Thoracic aorta (tissue), 2 donors: ENCODE data around the gene CYTH1. TPM values are rescaled to one million over a fixed set of nuclear protein-coding genes. Genes with fewer than 3 reads are reported as not detected.

Experiments used
- ATAC-seq: fragments of 150-250 bp; one replicate; pipeline ENCODE4 v1.8.0; 2017; ENCODE audit warnings: low read depth; ENCODE audit not compliant: insufficient number of reproducible peaks, low FRiP score
- DNase-seq: peaks from one replicate; pipeline ENCODE4 v3.0.0-alpha.2; 2020; ENCODE audit warnings: low spot score
- H3K27ac ChIP-seq, 2 donors: fragments of 200-600 bp; sonication (generic); 1 replicate in 1 of 2; 2 replicates in 1 of 2; pipeline ENCODE4 v1.5.1; 2016; ENCODE audit warnings: mild to moderate bottlenecking in 2 of 2, moderate library complexity in 2 of 2
- H3K27me3 ChIP-seq: fragments of 200-600 bp; sonication (generic); replicated peaks from 2 replicates; pipeline ENCODE4 v1.6.0; 2016; ENCODE audit warnings: mild to moderate bottlenecking; ENCODE audit not compliant: insufficient read depth
- H3K36me3 ChIP-seq: fragments of 200-600 bp; sonication (generic); one replicate; pipeline ENCODE4 v1.5.1; 2016
- H3K4me1 ChIP-seq, 2 donors: fragments of 200-600 bp; sonication (generic); 1 replicate in 1 of 2; 2 replicates in 1 of 2; pipeline versions ENCODE4 v1.5.1 to v1.6.0; 2016; ENCODE audit warnings: low read depth in 2 of 2, mild to moderate bottlenecking in 1 of 2; ENCODE audit not compliant: control insufficient read depth in 1 of 2
- H3K4me3 ChIP-seq: fragments of 200-600 bp; sonication (generic); 2 replicates; pipeline ENCODE4 v1.5.1; 2016; ENCODE audit warnings: mild to moderate bottlenecking
- H3K9me3 ChIP-seq: fragments of 200-600 bp; sonication (generic); 2 replicates; pipeline ENCODE4 v1.5.1; 2016
- total RNA-seq, 2 donors: library from RNA; depleted of rRNA; stranded (reverse); fragments of >200 nt; gene quantifications; one replicate each; pipeline versions ENCODE4 v1.1.0 to v1.2.3, GENCODE V29; 2016
- TF ChIP-seq, protein P1 (sequence below): fragments of 200-600 bp; sonication (generic); IDR thresholded peaks from one replicate; pipeline ENCODE4 v1.5.1; 2019; ENCODE audit warnings: antibody characterized with exemption

CYTH1 gene
- total RNA-seq, 2 donors from 2014 or later = 79.2 to 79.4 TPM

DNA sequence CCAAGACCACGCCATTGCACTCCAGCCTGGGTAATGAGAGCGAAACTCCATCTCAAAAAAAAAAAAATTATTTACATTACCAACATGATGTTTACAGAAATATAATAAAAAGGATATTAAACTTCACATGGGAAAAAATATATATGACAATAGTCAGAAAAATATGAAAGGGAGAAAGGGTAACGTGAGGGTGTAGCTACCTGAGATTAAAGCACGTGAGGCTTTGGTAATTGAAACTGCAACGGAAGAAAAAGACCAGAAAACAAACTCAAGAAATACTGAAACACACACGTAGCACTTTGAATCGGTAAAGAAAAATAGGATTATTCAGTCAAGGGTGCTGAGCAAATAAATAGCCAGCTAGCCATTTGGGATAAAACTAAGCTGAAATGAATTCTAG, 53.6 kb downstream of the CYTH1 start:
- ATAC-seq (no peak), DNase-seq (no peak)
- TF ChIP-seq, protein P1, sequence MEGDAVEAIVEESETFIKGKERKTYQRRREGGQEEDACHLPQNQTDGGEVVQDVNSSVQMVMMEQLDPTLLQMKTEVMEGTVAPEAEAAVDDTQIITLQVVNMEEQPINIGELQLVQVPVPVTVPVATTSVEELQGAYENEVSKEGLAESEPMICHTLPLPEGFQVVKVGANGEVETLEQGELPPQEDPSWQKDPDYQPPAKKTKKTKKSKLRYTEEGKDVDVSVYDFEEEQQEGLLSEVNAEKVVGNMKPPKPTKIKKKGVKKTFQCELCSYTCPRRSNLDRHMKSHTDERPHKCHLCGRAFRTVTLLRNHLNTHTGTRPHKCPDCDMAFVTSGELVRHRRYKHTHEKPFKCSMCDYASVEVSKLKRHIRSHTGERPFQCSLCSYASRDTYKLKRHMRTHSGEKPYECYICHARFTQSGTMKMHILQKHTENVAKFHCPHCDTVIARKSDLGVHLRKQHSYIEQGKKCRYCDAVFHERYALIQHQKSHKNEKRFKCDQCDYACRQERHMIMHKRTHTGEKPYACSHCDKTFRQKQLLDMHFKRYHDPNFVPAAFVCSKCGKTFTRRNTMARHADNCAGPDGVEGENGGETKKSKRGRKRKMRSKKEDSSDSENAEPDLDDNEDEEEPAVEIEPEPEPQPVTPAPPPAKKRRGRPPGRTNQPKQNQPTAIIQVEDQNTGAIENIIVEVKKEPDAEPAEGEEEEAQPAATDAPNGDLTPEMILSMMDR = no peak
- H3K4me1 ChIP-seq = peaks cover 11 to 24% of the 10 kb centered on the region in 2 donors
- no peaks in the 10 kb centered on the region for H3K27me3 ChIP-seq
- H3K4me3 ChIP-seq = no peak overlapping the region
- H3K36me3 ChIP-seq = no peaks in the 10 kb centered on the region
- no peak overlapping the region for H3K27ac ChIP-seq
- H3K9me3 ChIP-seq = no peaks in the 10 kb centered on the region

- no peak overlapping the region for H3K27ac ChIP-seq
- ATAC-seq (no peak), DNase-seq (no peak)
- H3K36me3 ChIP-seq = no peaks in the 10 kb centered on the region
- H3K4me3 ChIP-seq = no peak overlapping the region
- TF ChIP-seq, protein P1 = no peak
- no peaks in the 10 kb centered on the region for H3K27me3 ChIP-seq
- no peaks in the 10 kb centered on the region for H3K9me3 ChIP-seq
- H3K4me1 ChIP-seq = peaks cover 14 to 24% of the 10 kb centered on the region in 2 donors
Observed at GRCh38 chr17:78727476-78728229, 54.4 kb downstream of the CYTH1 start.

DNA sequence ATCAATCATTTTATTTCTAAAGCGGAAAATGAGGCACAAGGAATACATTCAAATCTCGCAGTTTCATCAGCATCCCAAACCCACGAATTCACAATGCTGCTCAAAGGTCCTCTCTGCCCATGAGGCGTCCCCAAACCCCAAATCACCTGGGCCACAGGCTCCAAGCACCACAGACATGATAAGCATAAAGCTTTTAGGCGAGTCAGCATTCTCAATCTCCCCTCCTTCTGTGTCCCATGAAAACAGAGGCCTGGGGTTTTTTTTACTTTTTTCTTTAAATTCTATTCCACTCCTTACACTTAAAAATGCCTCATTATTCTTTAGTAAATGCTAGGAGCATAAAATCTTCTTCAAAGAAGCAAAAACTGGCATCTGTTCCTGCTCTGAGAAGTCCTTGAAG, 55.0 kb downstream of the CYTH1 start:
- ATAC-seq (no peak), DNase-seq (no peak)
- no peaks in the 10 kb centered on the region for H3K9me3 ChIP-seq

DNA sequence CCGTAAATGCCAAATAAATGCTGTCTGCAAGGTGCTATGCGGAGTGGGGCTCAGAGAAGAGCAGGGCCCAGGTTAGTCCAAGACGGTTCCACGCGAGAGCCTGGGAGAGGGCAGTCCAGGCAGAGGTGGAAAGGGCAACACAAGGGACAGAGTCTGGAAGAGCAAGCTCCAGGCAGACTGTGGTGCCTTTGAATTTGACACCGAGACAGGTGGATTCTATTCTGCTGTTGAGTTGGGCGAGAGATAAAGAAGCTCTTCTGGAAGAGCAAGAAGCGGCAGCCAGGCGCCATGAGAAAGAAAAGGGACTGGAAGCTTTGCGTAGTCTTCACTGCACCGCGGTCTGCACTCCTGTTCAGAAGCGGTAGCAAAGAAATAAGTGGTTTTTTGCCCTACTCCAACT, 55.6 kb downstream of the CYTH1 start:
- Histone ChIP-seq H3K27me3 (no peaks in the 10 kb centered on the region), H3K4me1 (peaks cover 15 to 33% of the 10 kb centered on the region in 2 donors), H3K36me3 (no peaks in the 10 kb centered on the region), H3K9me3 (no peaks in the 10 kb centered on the region), H3K27ac (no peak overlapping the region), H3K4me3 (no peak overlapping the region)
- TF ChIP-seq, protein P1 = no peak
- ATAC-seq (no peak), DNase-seq (no peak)

More for the DNA sequence above, 55.0 kb downstream of the CYTH1 start:
- H3K27ac ChIP-seq = no peak overlapping the region
- H3K27me3 ChIP-seq = no peaks in the 10 kb centered on the region
- TF ChIP-seq, protein P1 = no peak
- no peaks in the 10 kb centered on the region for H3K36me3 ChIP-seq
- H3K4me3 ChIP-seq = no peak overlapping the region
- peaks cover 15 to 28% of the 10 kb centered on the region in 2 donors for H3K4me1 ChIP-seq

DNA sequence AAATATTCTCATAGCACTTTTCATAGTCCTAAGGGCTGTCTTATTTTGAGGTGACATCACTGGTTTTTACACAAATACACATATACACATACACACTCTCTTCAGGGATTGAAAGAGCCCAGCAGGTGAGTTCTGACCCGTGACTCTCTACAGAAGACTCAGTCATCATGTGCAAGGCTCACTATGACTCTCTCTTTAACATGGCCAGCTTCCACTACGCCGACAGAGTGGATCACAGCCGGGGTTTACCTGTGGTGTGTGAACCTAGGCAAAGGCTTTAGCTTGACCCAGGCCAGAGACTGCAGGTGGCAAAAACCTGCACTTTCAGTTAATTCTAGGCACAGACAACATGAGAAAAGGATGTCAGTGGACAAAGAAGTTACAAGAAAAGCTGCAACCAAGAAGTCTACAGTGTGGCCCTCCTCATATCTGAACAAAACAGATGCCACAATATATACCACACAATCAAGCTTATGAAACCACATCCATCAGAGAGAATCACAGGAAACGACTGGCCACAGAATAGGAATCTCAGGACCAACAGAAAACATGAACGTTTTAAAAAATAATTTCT, 56.5 kb downstream of the CYTH1 start:
- no peak for ATAC-seq
- H3K36me3 ChIP-seq = no peaks in the 10 kb centered on the region
- no peaks in the 10 kb centered on the region for H3K27me3 ChIP-seq
- no peaks in the 10 kb centered on the region for H3K9me3 ChIP-seq
- H3K27ac ChIP-seq = no peak overlapping the region
- TF ChIP-seq, protein P1 = no peak
- peaks cover 15 to 35% of the 10 kb centered on the region in 2 donors for H3K4me1 ChIP-seq
- no peak for DNase-seq
- H3K4me3 ChIP-seq = no peak overlapping the region
